Erythroblast (primary cell): ENCODE data around the gene CCL17.

ENCODE experiments used
- GATA1 ChIP-seq: IDR thresholded peaks from 2 replicates; pipeline ENCODE4 v1.6.1; 2011; ENCODE audit warnings: low read depth, mild to moderate bottlenecking, control low read depth, low read length, moderate library complexity
- POLR2A ChIP-seq: IDR thresholded peaks from 2 replicates; pipeline ENCODE4 v1.6.1; 2011; ENCODE audit warnings: mild to moderate bottlenecking, low read length

DNA sequence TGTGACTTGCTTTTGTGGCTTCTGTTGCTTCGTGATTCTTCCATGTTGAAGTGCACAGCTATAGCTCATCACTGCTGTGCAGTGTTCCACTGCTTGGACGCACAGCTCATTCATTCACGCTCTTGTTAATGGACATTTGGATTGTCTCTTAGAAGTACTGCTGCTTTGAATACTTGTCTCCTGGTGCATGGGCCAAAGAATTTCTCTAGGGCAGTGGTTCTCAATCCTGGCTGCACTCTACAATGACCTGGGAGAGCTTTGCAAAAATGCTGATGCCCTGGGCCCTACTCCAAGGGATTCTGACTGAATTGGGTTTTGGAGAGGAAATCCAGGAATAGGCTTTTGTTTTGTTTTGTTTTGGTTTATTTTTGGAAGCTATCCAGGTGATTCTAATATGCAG is 20.0 kb downstream of the CCL17 start:
- TF ChIP-seq POLR2A (no peak), GATA1 (no peak)
